Measurements from ENCODE around the gene TGOLN2.
"Not testable (repeated sequence)": the region's sequence is repeated elsewhere in the genome, so short reads cannot be mapped to it uniquely, and the experiment has no call there.

Gene TGOLN2

GRCh38 chr2:85340034-85340892, 12.5 kb upstream of the TGOLN2 start:
- no peak for DNase-seq

- DNase-seq, result no peak
Observed at GRCh38 chr2:85334928-85335327, 7.1 kb upstream of the TGOLN2 start.

- not testable (repeated sequence) for DNase-seq
Observed at GRCh38 chr2:85333877-85334276, 6.1 kb upstream of the TGOLN2 start.

GRCh38 chr2:85330839-85331636, 3.2 kb upstream of the TGOLN2 start:
- no peak for DNase-seq

- DNase-seq, result not testable (repeated sequence)
Observed at GRCh38 chr2:85329701-85330100, 1.9 kb upstream of the TGOLN2 start.

- no peak for DNase-seq
Observed at GRCh38 chr2:85329181-85329651, 1.4 kb upstream of the TGOLN2 start.

- DNase-seq, result peak in 1 of 2 donors; percentile 46
Observed at GRCh38 chr2:85327160-85327821, 498 bp downstream of the TGOLN2 start.

GRCh38 chr2:85326406-85327159, 1.2 kb downstream of the TGOLN2 start:
- peak; percentile 88 to 90 for DNase-seq

GRCh38 chr2:85325466-85325811, 2.4 kb downstream of the TGOLN2 start:
- no peak for DNase-seq

- peak; percentile 36 to 72 for DNase-seq
Observed at GRCh38 chr2:85324639-85325465, 2.9 kb downstream of the TGOLN2 start.

GRCh38 chr2:85323988-85324367, 3.8 kb downstream of the TGOLN2 start:
- not testable (repeated sequence) for DNase-seq

- DNase-seq, result peak in 1 of 2 donors; percentile 19
Observed at GRCh38 chr2:85323351-85323987, 4.3 kb downstream of the TGOLN2 start.

- DNase-seq, result peak; percentile 50 to 61
Observed at GRCh38 chr2:85319796-85320195, 8.0 kb downstream of the TGOLN2 start.

- peak; percentile 95 to 96 for DNase-seq
Observed at GRCh38 chr2:85318222-85319074, 9.3 kb downstream of the TGOLN2 start.

- not testable (repeated sequence) for DNase-seq
Observed at GRCh38 chr2:85315921-85316320, 11.9 kb downstream of the TGOLN2 start.

- no peak for DNase-seq
Observed at GRCh38 chr2:85314884-85315242, 12.9 kb downstream of the TGOLN2 start.

- no peak for DNase-seq
Observed at GRCh38 chr2:85312404-85312803, 15.4 kb downstream of the TGOLN2 start.

GRCh38 chr2:85310330-85310729, 17.5 kb downstream of the TGOLN2 start:
- no peak for DNase-seq

GRCh38 chr2:85309699-85310321, 18.0 kb downstream of the TGOLN2 start:
- peak; percentile 43 to 46 for DNase-seq

Measured in inflammatory macrophage (primary cell).